Spinal cord (tissue), 10 donors: ENCODE measurements around the gene BCAP29. TPM values are rescaled to one million over a fixed set of nuclear protein-coding genes. Genes with fewer than 3 reads are reported as not detected.
A peak's percentile ranks its signal among the peaks of the same experiment; 100 is the strongest.

Experiments
- DNase-seq, 6 donors: peaks; one replicate each; pipeline versions ENCODE4 v3.0.0 to v3.0.0-alpha.2; 2013 to 2015; ENCODE audit warnings: low spot score in 6 of 6, low read depth in 4 of 6
- H3K27ac ChIP-seq: one replicate; pipeline ENCODE4 v1.5.1; 2013; ENCODE audit warnings: low read depth, low read length, control low read depth
- H3K27me3 ChIP-seq: one replicate; pipeline ENCODE4 v1.6.1; 2013; ENCODE audit warnings: low read length; ENCODE audit not compliant: control insufficient read depth, insufficient read depth
- H3K36me3 ChIP-seq: one replicate; pipeline ENCODE4 v1.6.1; 2013; ENCODE audit warnings: low read length; ENCODE audit not compliant: control insufficient read depth, insufficient read depth
- H3K4me1 ChIP-seq: one replicate; pipeline ENCODE4 v1.6.1; 2013; ENCODE audit warnings: low read length; ENCODE audit not compliant: control insufficient read depth, insufficient read depth
- H3K4me3 ChIP-seq: one replicate; pipeline ENCODE4 v1.5.1; 2013; ENCODE audit warnings: low read depth, low read length, control low read depth
- H3K9me3 ChIP-seq: one replicate; pipeline ENCODE4 v1.6.1; 2013; ENCODE audit warnings: low read length; ENCODE audit not compliant: control insufficient read depth, insufficient read depth
- WGBS: methylation state at CpG from one replicate; pipeline ENCODE4 v1.1.5; 2013; ENCODE audit warnings: missing lambda C conversion rate; ENCODE audit not compliant: insufficient coverage; 5-methylcytosine and 5-hydroxymethylcytosine counted together
- polyA plus RNA-seq, 2 donors: library from polyadenylated mRNA; unstranded; fragments of 120-200 nt; gene quantifications; one replicate each; pipeline ENCODE4 v1.2.1, GENCODE V29; 2013; ENCODE audit not compliant: insufficient read length in 2 of 2
- total RNA-seq, 2 donors: library from RNA; depleted of rRNA in 1 of 2; stranded (reverse); fragments of 120-200 nt in 1 of 2; fragments of >200 nt in 1 of 2; gene quantifications; one replicate each; pipeline versions ENCODE4 v1.2.3 to v1.2.4, GENCODE V29; 2013 to 2014
- donor health status: healthy.

Gene BCAP29
- total and polyA plus RNA-seq, 4 donors = 48.7 to 85.4 (median 70.1) TPM

DNA sequence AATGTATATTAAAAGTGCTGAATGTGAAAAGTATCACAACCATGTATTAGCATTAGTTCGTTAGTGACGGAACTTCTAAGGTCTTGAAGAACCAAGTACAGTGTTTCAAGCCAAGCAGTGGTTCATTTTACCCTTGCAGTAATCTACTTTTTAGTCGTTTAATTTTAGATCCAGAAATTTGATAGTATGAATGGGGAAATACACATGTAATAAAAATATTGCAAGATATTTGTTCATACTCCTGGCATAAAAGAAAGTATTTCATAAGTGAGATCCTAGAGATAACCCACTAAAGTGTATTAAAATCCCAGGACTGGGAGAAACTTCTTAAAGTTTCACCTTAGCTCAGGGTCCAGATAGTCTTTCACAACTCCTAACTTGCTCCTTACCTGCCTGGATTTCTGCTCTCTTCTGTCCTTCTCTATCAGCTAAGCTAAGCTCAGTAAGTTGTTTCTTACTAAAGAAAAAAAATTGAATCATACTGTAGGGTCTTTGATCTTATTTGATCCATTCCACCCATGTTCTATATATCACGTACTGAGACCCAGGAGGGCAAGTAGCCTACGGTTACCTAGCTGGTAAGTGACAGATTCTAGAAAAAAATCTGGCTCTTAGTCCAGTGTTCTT, 1.5 kb downstream of the BCAP29 start:
- peaks cover 3% of the 10 kb centered on the region for H3K36me3 ChIP-seq
- no peaks in the 10 kb centered on the region for H3K27me3 ChIP-seq
- H3K27ac ChIP-seq = no peak overlapping the region
- peaks cover 3% of the 10 kb centered on the region for H3K4me1 ChIP-seq
- 83% methylated on average over 2 of the region's 5 CpGs for WGBS
- no peaks in the 10 kb centered on the region for H3K9me3 ChIP-seq
- no peak for DNase-seq
- H3K4me3 ChIP-seq = no peak overlapping the region

- WGBS = 80% methylated on average over 1 of the region's 2 CpGs
Measured at GRCh38 chr7:107582875-107583274, 2.8 kb downstream of the BCAP29 start.

GRCh38 chr7:107584716-107585115, 4.7 kb downstream of the BCAP29 start:
- DNase-seq = no peak
- Histone ChIP-seq H3K36me3 (peaks cover 3% of the 10 kb centered on the region), H3K27me3 (no peaks in the 10 kb centered on the region), H3K27ac (no peak overlapping the region), H3K4me1 (peaks cover 3% of the 10 kb centered on the region), H3K9me3 (no peaks in the 10 kb centered on the region), H3K4me3 (no peak overlapping the region)
- WGBS = no CpG with 5 or more reads among the region's 2 CpGs

More at GRCh38 chr7:107582875-107583274, 2.8 kb downstream of the BCAP29 start:
- peaks cover 3% of the 10 kb centered on the region for H3K4me1 ChIP-seq
- H3K9me3 ChIP-seq = no peaks in the 10 kb centered on the region
- no peaks in the 10 kb centered on the region for H3K27me3 ChIP-seq
- H3K27ac ChIP-seq = no peak overlapping the region
- peaks cover 3% of the 10 kb centered on the region for H3K36me3 ChIP-seq
- no peak for DNase-seq
- H3K4me3 ChIP-seq = no peak overlapping the region

DNA sequence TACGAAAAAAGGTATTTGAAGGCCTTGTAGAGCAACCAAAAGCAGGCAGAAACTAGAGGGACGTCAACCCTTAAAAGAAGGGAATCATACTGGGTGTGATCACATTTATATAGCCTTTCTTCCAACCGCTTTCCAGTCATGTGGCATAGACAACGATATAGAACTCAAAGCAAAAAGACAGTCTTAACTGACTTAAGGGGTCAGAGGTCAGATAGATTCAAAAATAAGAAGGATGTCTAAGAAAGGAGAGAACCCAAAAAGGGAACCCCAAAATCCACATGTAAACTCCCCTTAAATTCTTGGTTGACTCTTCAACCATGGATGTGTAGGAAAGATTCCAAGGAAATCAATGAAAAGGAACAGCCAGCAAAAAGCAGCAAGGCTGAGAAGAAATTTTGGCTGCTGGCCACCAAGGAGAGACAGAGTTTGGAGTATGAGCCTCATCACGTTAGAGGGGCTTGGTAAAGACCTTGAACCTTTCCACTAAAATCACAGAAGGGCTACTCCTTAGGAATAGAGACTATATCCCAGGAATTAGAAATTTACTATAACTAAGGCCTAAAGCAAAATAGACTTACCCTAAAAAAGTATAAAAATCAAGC, 8.6 kb downstream of the BCAP29 start:
- no peaks in the 10 kb centered on the region for H3K9me3 ChIP-seq
- no CpG with 5 or more reads among the region's 5 CpGs for WGBS
- peaks cover 3% of the 10 kb centered on the region for H3K36me3 ChIP-seq
- no peaks in the 10 kb centered on the region for H3K27me3 ChIP-seq
- no peak for DNase-seq
- H3K27ac ChIP-seq = no peak overlapping the region
- no peak overlapping the region for H3K4me3 ChIP-seq
- no peaks in the 10 kb centered on the region for H3K4me1 ChIP-seq

DNA sequence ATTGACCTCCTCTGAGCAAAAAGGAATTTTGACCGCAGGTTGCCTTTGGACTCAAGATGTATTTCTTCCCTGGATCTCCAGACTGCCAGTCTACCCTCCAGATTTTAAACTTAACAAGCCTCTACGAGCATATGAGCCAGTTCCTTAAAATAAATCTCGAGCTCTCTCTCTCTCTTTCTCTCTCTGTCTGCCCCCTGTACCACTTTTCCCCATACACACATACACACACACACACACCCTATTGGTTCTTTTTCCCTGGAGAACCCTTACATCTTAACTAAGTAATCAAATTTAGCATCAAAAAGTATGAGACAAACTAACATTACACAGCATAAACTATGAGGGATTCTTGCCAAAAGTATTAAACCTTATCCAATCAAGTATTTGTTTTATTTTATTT, 11.4 kb downstream of the BCAP29 start:
- Histone ChIP-seq H3K4me1 (no peaks in the 10 kb centered on the region), H3K27ac (no peak overlapping the region), H3K9me3 (no peaks in the 10 kb centered on the region), H3K27me3 (no peaks in the 10 kb centered on the region), H3K36me3 (peaks cover 3% of the 10 kb centered on the region), H3K4me3 (no peak overlapping the region)
- peak in 1 of 6 donors; percentile 77 for DNase-seq
- 100% methylated on average over 3 of the region's 3 CpGs for WGBS

GRCh38 chr7:107592361-107593024, 12.4 kb downstream of the BCAP29 start:
- H3K27me3 ChIP-seq = no peaks in the 10 kb centered on the region
- DNase-seq = peak in 2 of 6 donors; percentile 29 to 80

DNA sequence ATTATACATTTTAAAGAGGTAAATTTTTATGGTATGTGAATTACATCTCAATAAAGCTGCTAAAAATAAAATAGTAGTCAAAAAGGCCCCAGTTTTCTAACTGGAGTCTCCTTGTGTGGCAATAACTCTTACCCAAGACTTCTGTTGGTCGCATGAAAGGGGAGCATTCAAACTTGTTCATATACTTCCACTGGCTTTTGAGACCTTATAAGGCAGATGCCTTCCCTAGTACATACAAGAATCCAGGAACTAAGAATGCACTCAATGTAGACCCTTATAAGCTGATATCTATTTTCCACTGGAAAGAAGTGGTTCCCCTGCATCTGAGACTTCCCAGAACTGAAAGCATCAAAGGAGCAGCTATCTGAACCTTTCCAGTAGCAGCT, 13.0 kb downstream of the BCAP29 start:
- no peaks in the 10 kb centered on the region for H3K9me3 ChIP-seq
- peaks cover 3% of the 10 kb centered on the region for H3K36me3 ChIP-seq
- H3K4me3 ChIP-seq = no peak overlapping the region
- H3K27me3 ChIP-seq = no peaks in the 10 kb centered on the region
- no peak overlapping the region for H3K27ac ChIP-seq
- 91% methylated on average over 1 of the region's 1 CpG for WGBS
- H3K4me1 ChIP-seq = no peaks in the 10 kb centered on the region
- no peak for DNase-seq

More at GRCh38 chr7:107592361-107593024, 12.4 kb downstream of the BCAP29 start:
- H3K27ac ChIP-seq = no peak overlapping the region
- no peaks in the 10 kb centered on the region for H3K4me1 ChIP-seq
- peaks cover 3% of the 10 kb centered on the region for H3K36me3 ChIP-seq
- no peak overlapping the region for H3K4me3 ChIP-seq
- no peaks in the 10 kb centered on the region for H3K9me3 ChIP-seq
- WGBS = no CpG with 5 or more reads among the region's 5 CpGs

- no peaks in the 10 kb centered on the region for H3K27me3 ChIP-seq
- no peak overlapping the region for H3K27ac ChIP-seq
- H3K36me3 ChIP-seq = peaks cover 3% of the 10 kb centered on the region
- H3K4me1 ChIP-seq = no peaks in the 10 kb centered on the region
- no peaks in the 10 kb centered on the region for H3K9me3 ChIP-seq
- WGBS = 33% methylated on average over 1 of the region's 4 CpGs
- H3K4me3 ChIP-seq = no peak overlapping the region
- peak in 1 of 6 donors; percentile 20 for DNase-seq
Measured at GRCh38 chr7:107594961-107595737, 15.1 kb downstream of the BCAP29 start.

DNA sequence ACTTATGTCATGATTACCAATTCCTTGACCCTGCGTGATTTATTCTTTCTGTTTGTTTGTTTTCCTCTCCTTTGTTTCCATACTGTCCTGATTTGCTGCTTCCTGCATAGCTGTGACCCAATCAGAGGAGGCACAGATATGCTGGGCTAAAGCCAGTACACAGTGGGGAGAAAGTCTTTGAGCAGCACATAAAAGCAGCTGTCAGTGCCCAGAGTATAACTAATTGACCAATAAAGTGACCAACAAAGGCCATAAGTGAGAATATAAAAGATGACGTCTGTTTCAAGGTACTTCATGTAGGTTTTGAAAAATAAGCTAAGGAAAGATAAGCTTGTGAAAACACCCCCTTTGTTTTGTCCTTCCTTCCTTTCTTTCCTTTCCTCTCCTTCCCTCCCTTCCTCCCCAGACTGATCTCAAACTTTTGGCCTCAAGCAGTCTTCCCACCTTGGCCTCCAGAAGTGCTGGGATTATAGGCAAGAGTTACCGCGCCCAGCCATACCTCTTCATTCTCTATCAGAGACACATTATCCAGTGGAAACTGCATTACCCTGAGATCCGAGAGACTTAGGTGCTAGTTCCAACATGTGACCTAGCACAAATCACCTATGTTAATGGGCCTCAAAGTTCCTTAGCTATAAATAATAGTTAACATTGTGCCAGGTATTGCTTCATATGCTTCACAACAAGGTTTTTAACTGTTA, 17.0 kb downstream of the BCAP29 start:
- DNase-seq = peak in 2 of 6 donors; percentile 10 to 16
- H3K27ac ChIP-seq = no peak overlapping the region
- peaks cover 3% of the 10 kb centered on the region for H3K36me3 ChIP-seq
- H3K9me3 ChIP-seq = no peaks in the 10 kb centered on the region
- no CpG with 5 or more reads among the region's 5 CpGs for WGBS
- no peaks in the 10 kb centered on the region for H3K4me1 ChIP-seq
- no peak overlapping the region for H3K4me3 ChIP-seq
- no peaks in the 10 kb centered on the region for H3K27me3 ChIP-seq
